IPS-18c (cell line): ENCODE data around the gene MYO10.

ENCODE experiments used
- H3K4me3 ChIP-seq: 2 replicates; pipeline ENCODE4 v1.7.0; 2013; ENCODE audit warnings: low read depth, mild to moderate bottlenecking, low read length, moderate library complexity; ENCODE audit not compliant: insufficient read depth
- H3K9me3 ChIP-seq: one replicate; pipeline ENCODE4 v1.6.1; 2013; ENCODE audit warnings: mild to moderate bottlenecking, low read length, moderate library complexity; ENCODE audit not compliant: control insufficient read depth, insufficient read depth

Gene MYO10

DNA sequence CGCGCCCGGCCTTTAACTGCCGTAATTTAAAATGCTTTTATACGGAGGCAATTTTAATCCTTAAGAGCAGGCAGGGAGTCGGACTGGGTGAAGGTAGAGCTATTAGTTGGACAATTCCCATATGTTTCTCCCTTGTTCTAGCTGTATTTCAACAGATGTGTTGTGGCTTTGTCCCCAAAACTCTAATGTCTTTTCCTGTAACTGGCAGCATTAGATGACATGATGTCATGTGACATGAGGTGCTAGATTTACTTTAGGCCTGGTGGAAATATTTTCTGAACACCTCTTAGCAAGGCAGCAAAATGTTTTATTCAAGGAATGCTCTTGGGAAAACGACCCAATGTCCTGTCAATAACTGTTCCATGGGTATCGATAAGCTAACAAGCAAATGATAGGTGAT lies 8.5 kb downstream of the MYO10 start:
- Histone ChIP-seq H3K9me3 (no peaks in the 10 kb centered on the region), H3K4me3 (no peak overlapping the region)

DNA sequence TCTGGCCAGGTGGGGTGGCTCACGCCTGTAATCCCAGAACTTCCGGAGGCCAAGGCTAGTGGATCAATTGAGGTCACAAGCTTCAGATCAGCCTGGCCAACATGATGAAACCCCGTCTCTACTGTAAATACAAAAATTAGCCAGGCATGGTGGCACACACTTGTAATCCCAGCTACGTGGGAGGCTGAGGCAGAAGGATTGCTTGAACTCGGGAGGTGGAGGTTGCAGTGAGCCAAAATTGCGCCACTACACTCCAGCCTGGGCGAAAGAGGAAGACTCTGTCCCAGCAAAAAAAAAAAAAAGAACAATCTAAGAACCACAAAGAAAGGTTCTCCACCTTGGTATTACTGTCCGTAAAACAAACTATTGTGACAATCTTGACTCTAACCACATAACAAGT lies 9.7 kb downstream of the MYO10 start:
- Histone ChIP-seq H3K4me3 (no peak overlapping the region), H3K9me3 (no peaks in the 10 kb centered on the region)

DNA sequence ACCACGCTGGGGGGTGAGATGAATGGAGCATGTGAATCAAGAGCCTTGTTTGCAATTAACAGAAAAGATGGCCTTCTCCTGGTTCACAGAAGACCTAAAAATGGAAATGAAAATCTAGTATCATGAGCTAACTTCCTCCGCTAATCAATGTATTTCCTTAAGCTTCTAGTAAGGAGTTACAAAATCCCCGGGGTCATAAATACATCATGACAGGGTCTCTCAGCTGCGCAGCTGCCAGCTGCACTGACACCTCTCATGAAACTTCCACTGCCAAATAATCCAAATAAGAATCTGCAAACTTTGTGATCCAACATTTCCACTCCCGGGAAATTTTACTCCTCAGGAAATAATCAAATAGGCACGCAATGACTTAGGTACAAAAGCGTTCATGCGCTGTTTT lies 11.9 kb downstream of the MYO10 start:
- Histone ChIP-seq H3K9me3 (no peaks in the 10 kb centered on the region), H3K4me3 (no peak overlapping the region)

DNA sequence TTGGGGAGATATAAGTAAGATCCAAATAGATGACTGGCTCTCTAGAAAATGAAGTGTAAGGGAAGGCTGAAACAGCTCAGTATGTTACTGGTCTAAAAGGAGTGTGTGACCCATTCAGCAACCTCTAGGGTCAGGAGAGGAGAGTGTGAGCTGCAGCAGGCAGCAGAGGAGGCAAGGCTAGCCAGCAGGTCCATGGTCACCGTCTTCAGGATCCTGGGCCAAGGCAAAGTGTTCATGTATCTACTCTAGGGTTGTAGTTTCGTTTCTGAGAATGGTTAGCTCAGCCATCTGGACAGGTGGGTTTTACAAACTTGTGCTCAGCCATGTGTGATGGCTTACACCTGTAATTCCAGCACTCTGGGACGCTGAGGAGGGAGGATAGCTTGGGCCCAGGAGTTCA lies 13.7 kb downstream of the MYO10 start:
- Histone ChIP-seq H3K9me3 (no peaks in the 10 kb centered on the region), H3K4me3 (no peak overlapping the region)

DNA sequence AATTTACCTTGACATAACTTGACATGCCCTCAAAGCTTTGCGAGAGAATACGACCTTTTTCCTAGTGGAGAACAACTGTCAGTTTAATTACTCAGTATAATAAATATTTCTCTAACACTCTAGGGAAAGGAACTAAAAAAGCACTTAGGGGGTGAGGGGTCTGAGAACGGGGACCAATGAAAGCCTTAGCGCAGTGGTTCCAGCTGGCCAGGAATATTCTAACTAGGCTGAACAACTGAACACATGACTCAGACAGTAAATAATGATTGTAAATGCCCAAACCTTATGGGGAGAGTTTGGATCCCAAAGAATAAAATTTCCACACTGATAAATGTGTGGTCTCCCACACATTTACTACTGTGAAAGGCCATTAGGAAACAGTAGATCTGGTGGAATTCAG lies 14.9 kb downstream of the MYO10 start:
- no peak overlapping the region for H3K4me3 ChIP-seq
- H3K9me3 ChIP-seq, result no peaks in the 10 kb centered on the region

DNA sequence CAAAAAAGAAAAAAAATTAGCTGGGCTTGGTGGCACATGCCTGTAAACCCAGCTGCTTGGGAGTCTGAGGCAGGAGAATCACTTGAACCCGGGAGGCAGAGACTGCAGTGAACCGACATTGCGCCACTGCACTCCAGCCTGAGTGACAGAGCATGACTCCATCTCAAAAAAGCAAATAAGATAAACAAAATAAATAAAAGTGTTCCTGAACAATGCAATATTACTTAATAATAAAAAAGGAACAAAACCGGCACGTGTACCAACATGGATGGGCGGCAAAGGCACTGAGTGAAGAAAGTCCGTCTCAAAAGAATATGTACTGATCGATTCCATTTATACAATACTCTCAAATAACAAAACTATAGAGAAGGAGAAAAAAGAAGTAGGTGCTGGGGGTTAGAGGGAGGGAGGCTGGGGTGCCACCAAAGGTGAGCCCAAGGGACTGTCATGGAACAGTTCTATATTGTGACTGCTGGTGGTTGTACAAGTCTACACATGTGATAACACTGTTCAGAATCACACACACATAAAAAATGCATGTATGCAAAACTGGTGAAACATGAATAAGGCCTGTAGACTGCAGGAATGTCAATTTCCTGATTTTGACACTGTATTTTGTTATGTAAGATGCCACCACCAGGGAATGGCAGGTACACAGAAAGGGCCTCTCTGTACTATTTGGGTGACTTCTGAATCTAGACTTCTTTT lies 15.8 kb downstream of the MYO10 start:
- Histone ChIP-seq H3K4me3 (no peak overlapping the region), H3K9me3 (no peaks in the 10 kb centered on the region)

DNA sequence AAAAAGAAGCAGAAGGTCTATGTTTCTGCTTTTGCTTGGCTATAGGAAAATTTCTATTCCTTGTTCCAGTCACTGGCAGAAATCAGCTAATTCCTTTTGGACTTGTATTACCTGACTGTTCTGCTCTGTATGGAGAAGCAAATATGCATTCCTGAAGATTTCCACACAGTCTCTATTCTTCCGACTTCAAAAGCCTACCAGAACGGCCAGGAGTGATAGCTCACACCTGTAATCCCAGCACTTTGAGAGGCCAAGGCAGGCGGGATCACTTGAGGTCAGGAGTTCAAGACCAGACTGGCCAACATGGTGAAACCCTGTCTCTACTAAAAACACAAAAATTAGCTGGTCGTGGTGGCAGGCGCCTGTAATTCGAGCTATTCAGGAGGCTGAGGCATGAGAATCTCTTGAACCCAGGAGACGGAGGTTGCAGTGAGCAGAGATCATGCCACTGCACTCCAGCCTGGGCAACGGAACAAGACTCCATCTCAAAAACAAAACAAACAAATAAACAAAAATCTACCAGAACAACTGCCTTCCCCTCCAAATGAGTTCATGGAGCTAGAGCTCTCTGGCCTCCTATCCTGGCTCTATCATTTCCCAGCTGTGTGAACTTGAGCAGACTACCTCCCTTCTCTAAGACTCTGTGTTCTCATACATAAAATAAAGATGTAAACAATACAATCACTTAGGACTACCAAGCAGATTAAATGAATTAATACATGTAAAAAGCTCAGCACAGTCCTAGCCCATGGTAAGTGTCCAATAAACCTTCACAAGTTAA lies 17.0 kb downstream of the MYO10 start:
- Histone ChIP-seq H3K9me3 (no peaks in the 10 kb centered on the region), H3K4me3 (no peak overlapping the region)

DNA sequence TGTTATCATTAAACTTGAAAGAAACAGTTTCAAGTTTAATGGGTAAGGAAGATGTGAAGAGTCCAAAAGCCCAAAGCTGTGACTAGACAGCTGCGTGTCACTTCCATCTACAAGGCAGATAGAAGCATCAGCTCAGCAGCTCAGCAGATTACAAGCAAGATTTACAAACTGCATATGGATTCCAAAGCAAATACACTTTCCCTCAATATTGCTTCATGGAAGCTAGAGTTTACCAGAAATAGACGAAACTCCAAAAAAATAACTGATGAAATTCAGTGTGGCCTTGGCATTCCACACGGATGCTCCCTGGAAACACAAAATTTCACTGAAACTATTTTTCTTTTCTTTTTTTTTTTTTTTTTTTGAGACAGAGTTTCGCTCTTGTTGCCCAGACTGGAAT lies 17.9 kb downstream of the MYO10 start:
- Histone ChIP-seq H3K4me3 (no peak overlapping the region), H3K9me3 (no peaks in the 10 kb centered on the region)

DNA sequence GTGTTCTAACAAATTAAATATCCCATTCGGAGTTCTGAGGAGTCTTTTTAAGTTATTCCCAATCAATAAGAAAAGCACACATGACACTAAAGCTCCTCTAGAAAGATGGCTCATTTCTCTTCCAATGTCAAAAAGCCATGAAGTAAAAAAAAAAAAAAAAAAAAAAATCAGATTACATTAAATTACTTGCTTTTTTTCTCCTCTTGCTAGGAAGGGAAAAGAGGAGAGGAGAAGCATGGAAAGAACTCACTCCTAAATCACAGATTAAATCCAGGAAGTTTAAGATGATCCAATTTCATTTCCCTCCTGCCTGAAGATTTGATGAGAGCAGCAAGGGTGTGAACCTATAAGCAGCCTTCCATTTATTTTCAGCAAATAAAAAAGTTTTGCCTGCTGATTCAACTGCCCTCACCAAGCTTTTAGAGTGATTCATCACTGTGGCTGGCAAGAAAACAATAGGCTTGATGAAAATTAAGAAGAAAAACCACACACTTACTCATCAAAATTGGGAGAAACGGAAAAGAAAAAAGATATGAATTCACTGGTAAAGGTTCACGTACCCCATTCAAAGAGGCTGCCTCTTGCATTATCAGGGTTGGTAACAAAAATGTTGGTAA lies 19.7 kb downstream of the MYO10 start:
- Histone ChIP-seq H3K9me3 (no peaks in the 10 kb centered on the region), H3K4me3 (no peak overlapping the region)

DNA sequence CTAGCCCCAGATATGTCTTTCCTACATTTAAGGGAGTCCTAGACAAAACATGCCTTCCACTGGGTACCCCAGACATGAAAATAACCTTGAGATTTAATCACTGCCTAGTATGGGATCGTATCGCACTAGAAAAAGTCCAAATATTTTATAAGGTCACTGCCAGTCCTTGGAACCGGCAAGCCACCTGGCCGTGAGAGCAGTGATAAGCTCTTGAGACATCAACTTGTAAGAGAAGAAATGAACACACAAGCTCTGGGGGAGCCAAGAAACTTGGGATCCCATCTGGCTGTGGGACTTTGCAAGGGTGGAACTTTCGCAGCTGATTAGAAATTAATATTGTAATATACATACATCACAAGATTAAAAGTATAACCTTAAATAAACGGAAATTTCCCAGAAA lies 21.5 kb downstream of the MYO10 start:
- Histone ChIP-seq H3K9me3 (no peaks in the 10 kb centered on the region), H3K4me3 (no peak overlapping the region)

DNA sequence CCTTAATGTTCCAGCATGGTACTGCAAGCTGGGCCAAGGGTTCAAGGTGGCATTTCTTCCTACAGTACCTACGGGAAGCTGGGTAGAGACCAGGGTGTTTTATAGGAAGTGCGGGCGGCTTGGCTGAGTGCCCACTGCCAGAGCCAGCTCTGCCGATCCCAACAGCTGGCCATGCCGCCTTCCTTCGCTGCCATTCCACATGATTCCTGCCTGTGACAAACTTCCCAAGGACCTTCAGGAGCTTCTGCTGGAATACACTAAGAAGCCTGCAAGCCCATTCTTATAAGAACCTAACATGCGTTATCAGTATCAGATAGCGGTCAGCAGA lies 22.0 kb downstream of the MYO10 start:
- Histone ChIP-seq H3K4me3 (no peak overlapping the region), H3K9me3 (no peaks in the 10 kb centered on the region)

DNA sequence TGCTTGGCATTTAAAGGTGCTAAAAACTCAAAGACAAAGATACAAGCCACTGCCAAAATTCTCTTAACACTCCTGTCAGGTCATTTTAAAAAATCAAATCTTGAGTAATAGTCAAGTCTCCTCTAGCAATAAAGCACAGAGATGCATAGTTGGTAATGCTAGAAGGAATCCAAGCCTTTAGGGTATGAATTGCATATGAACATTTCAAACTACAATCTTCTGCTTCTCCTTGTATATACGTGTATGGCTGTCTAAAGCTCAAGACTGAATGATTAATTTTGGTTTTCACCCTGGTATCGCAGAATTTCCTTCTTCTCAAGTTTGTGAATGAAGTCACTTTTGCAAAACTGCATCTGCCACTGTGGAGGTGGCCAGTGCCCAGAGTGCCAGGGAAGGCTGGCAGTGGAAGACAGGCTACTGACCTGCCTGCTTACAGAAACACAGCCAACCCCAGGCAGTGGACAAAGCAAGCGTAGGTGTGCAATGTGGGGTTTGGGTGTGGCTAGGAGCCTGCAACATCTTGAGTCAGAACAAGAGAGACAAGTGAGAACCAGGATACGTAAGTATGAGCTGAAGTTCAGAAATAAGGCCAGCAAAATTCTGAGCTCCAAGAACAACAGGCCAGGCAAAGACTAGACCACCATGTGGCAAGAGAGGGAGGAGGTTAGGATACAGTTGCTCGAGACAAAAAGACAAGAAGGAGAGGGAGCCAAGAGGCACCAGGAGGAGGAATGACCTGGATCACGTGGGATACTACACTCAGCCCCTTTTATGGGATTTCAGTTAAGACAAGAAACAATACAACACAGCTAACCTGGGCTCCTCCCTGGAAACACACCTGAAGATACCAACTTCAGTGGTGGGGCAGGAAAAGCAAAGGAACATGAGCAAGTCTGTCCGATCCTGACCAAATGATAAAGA lies 22.6 kb downstream of the MYO10 start:
- H3K4me3 ChIP-seq, result no peak overlapping the region
- no peaks in the 10 kb centered on the region for H3K9me3 ChIP-seq

DNA sequence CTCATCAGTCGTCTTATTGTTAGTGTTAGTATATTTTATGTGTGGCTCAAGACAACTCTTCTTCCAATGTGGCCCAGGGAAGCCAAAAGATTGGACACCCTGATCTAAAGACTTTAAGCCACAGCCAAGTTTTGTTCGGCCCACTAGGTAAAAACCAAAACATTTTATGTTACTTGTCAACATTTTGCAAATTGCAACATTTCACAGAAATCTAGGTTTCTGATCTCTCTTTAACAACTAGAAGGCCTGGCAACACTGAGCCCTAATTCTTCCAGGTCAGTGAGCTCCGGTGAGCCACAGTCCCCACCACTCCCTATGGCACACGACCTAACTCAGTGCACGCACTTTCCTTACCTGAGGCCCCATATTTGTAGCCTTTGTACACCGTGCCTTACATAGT lies 24.0 kb downstream of the MYO10 start:
- Histone ChIP-seq H3K4me3 (no peak overlapping the region), H3K9me3 (no peaks in the 10 kb centered on the region)

DNA sequence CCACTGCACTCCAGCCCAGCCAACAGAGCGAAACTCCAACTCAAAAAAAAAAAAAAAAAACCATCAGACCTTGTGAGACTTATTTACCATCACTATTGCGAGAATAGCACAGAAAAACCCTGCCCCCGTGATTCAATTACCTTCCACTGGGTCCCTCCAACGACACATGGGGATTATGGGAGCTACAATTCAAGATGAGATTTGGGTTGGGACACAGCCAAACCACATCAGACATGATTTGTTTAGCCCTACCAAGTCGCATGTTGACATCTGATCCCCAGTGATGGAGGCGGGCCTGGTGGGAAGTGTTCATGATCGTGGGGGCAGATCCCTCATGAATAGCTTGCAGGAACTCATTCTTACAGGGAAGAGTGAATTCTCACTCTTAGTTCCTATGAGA lies 26.6 kb downstream of the MYO10 start:
- Histone ChIP-seq H3K4me3 (no peak overlapping the region), H3K9me3 (no peaks in the 10 kb centered on the region)

DNA sequence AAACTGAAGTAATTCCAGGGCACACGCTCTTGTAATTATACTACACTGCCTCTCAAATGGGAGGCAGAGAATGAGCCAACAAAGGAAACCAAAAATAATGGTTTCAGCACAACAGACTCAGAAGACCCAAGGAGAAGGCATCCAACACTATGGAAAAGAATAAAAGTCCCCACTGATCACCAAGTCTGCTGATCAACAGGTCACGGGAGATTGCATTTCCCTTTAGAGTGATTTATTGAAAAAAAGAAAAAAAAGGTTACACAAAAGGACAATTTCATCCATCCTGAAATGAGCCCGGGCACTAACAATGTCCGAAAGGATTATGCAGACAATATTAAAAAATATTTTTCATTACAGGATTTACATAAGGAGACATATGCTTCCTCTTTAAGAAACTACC lies 28.8 kb downstream of the MYO10 start:
- Histone ChIP-seq H3K9me3 (no peaks in the 10 kb centered on the region), H3K4me3 (no peak overlapping the region)

DNA sequence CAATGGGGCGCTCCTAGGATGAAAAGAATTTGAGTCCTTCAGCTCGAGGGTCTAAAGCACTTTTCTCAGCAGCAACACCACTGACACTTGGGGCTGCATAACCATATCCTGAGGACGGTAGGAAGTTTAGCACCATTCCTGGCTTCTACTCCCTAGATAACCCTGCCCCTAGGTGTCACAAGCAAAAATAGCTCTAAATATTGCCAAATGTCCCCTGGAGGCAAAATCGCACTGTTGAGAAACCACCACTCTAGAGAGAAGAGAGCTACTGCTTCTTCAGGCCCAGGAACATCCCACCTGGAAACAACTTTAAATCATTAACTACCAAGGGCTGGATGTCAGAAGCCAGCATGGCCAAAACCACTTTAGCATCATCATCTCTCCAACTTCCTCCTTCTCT lies 29.8 kb downstream of the MYO10 start:
- H3K9me3 ChIP-seq, result no peaks in the 10 kb centered on the region
- no peak overlapping the region for H3K4me3 ChIP-seq

DNA sequence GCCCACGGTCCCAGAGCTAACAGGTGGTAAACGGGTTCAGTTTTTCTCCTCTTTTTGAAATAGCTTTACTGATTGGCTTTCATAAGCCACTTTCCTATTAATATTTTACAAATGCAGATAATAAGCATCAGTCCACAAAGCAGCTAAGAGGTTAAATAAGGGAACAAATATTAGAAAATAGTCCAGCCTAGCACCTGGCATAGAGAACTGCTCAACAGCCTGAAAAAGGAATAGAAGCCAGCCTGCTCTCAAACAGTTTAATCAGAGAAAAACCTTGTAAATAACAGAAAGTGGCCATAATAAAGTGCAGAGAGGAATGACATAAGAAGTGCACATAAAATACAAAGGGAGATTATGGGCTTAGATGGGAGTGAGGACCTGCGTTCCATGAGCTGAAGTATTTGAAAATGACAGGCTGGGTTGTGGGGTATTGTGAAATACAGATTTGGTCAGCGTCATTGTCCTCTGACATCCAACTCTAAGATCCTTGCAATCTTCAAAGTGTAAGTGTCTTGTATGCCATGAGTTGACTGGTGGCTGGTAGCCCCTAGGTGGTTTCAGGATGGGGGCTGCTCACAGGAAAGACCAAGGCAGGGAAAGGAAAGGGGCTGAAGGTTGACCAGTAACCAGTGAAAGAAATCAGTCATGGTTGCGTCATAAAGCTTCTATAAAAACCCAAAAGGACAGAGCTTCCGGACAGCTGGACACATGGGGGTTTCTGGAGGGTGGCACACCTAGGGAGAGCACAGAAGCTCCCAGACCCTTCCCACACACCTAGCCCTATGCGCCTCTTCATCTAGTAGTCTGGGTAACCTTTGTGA lies 32.4 kb downstream of the MYO10 start:
- Histone ChIP-seq H3K4me3 (no peak overlapping the region), H3K9me3 (no peaks in the 10 kb centered on the region)
